Caco-2 (cell line): ENCODE measurements around the gene ZNF410. TPM values are rescaled to one million over a fixed set of nuclear protein-coding genes. Genes with fewer than 3 reads are reported as not detected.

ENCODE experiments used
- BruUV-seq: library from RNA; stranded (reverse); fragments of 400-500 nt; replicated peaks from 2 replicates; lab custom pipeline; 2021; lab: Mats Ljungman, UMichigan
- CTCF ChIA-PET: fragments of 300-600 bp; sonication (Branson Sonifier 250); formaldehyde crosslinking; loops from one replicate; lab custom pipeline; 2022; ENCODE audit warnings: antibody characterized with exemption; lab: Charles Lee
- POLR2A ChIA-PET: fragments of 300-600 bp; sonication (Branson Sonifier 250); formaldehyde crosslinking; loops from one replicate; lab custom pipeline; 2022; ENCODE audit warnings: antibody characterized with exemption; lab: Charles Lee
- DNase-seq, 2 experiments: peaks; one replicate each; pipeline versions ENCODE4 v3.0.0 to v3.0.0-alpha.2; 2020 to 2022
- H3K27me3 ChIP-seq: replicated peaks from 2 replicates; pipeline ENCODE4 v1.6.0; 2011; ENCODE audit warnings: low read length; ENCODE audit not compliant: control insufficient read depth, insufficient read depth
- H3K36me3 ChIP-seq: 2 replicates; pipeline ENCODE4 v1.5.1; 2011; ENCODE audit warnings: low read length; ENCODE audit not compliant: control insufficient read depth, insufficient read depth
- H3K4me1 ChIP-seq: fragments of 250-450 bp; sonication (Bioruptor Pico); 2 replicates; pipeline ENCODE4 v1.5.1; 2020; ENCODE audit warnings: mild to moderate bottlenecking
- H3K4me3 ChIP-seq: 2 replicates; pipeline ENCODE4 v1.5.1; 2011; ENCODE audit warnings: low read depth, mild to moderate bottlenecking, control low read depth, low read length
- H3K9me3 ChIP-seq: fragments of 250-450 bp; sonication (Bioruptor Pico); 2 replicates; pipeline ENCODE4 v1.5.1; 2020; ENCODE audit warnings: mild to moderate bottlenecking, moderate library complexity
- H3K27ac Mint-ChIP-seq: one replicate; pipeline ENCODE4 v1.8.0; 2022; ENCODE audit warnings: mixed read lengths; ENCODE audit not compliant: unreplicated experiment
- H3K27me3 Mint-ChIP-seq: one replicate; pipeline ENCODE4 v1.8.0; 2022; ENCODE audit warnings: mixed read lengths; ENCODE audit not compliant: insufficient read depth, unreplicated experiment
- H3K36me3 Mint-ChIP-seq: one replicate; pipeline ENCODE4 v1.8.0; 2022; ENCODE audit warnings: mild to moderate bottlenecking, mixed read lengths; ENCODE audit not compliant: insufficient read depth, unreplicated experiment
- H3K4me1 Mint-ChIP-seq: one replicate; pipeline ENCODE4 v1.8.0; 2022; ENCODE audit warnings: low read depth, mixed read lengths; ENCODE audit not compliant: unreplicated experiment
- H3K4me3 Mint-ChIP-seq: one replicate; pipeline ENCODE4 v1.8.0; 2022; ENCODE audit warnings: mild to moderate bottlenecking, moderate library complexity, mixed read lengths; ENCODE audit not compliant: unreplicated experiment
- H3K9me3 Mint-ChIP-seq: one replicate; pipeline ENCODE4 v1.8.0; 2022; ENCODE audit warnings: mixed read lengths; ENCODE audit not compliant: unreplicated experiment
- CTCF ChIP-seq, 2 experiments: fragments of 200-600 bp in 1 of 2; IDR thresholded peaks; 1 replicate in 1 of 2; 2 replicates in 1 of 2; pipeline versions ENCODE4 v1.5.1 to v1.8.0; 2011 to 2022; ENCODE audit warnings: antibody characterized with exemption in 1 of 2, control low read depth in 1 of 2, inconsistent platforms in 1 of 2, low read depth in 1 of 2, low read length in 1 of 2, mild to moderate bottlenecking in 1 of 2, moderate library complexity in 1 of 2; ENCODE audit not compliant: insufficient read depth in 1 of 2, severe bottlenecking in 1 of 2, unreplicated experiment in 1 of 2
- intact Hi-C: fragments of 100-400 bp; cut with micrococcal nuclease; formaldehyde crosslinking; loops from one replicate; pipeline ENCODE4 v1.10.0; 2022; ENCODE audit not compliant: unreplicated experiment
- total RNA-seq: library from RNA; stranded (reverse); gene quantifications from 2 replicates; pipeline ENCODE4 v1.2.3, GENCODE V29; 2022

The ZNF410 gene
- total RNA-seq, 1 experiment from 2014 or later, result 36.8 TPM

GRCh38 chr14:73887694-73888459, 1.2 kb downstream of the ZNF410 start:
- BruUV-seq, result TSS peak; percentile 62
- no peak for DNase-seq
- H3K36me3 ChIP-seq, result no peaks in the 10 kb centered on the region
- H3K4me3 Mint-ChIP-seq, result peak overlapping the region; percentile 96
- H3K27me3 ChIP-seq, result no peaks in the 10 kb centered on the region
- peaks cover 23% of the 10 kb centered on the region for H3K36me3 Mint-ChIP-seq
- no peaks in the 10 kb centered on the region for H3K9me3 ChIP-seq
- ChIA-PET CTCF (interaction anchor here (0.5 to 1.6 kb wide), 2 partner anchors 92 to 159 kb away, joined by 3 to 4 read pairs; no protein-coding TSS in a partner anchor), POLR2A (interaction anchor here (2.1 kb wide), 1 partner anchor 37 kb away, joined by 26 read pairs; the partner anchor contains the start of gene PTGR2)
- H3K27ac Mint-ChIP-seq, result peak overlapping the region; percentile 98
- peaks cover 26% of the 10 kb centered on the region for H3K4me1 Mint-ChIP-seq
- peak overlapping the region; percentile 69 for H3K4me3 ChIP-seq
- no peaks in the 10 kb centered on the region for H3K27me3 Mint-ChIP-seq
- intact Hi-C loops, result loop anchor here (5.0 kb wide), 2 partner anchors 51 to 64 kb away; partner anchors contain the start of genes COQ6 and FAM161B
- TF ChIP-seq CTCF (IDR thresholded peaks at IDR 0.05; ENCODE audit: insufficient read depth in 1 of 2, low read depth in 1 of 2, low read length in 1 of 2, severe bottlenecking in 1 of 2, unreplicated experiment in 1 of 2), result no peak
- peaks cover 17% of the 10 kb centered on the region for H3K4me1 ChIP-seq
- no peaks in the 10 kb centered on the region for H3K9me3 Mint-ChIP-seq

GRCh38 chr14:73888460-73888725, 1.7 kb downstream of the ZNF410 start:
- H3K27ac Mint-ChIP-seq, result peak overlapping the region; percentile 98
- H3K4me3 Mint-ChIP-seq, result peak overlapping the region; percentile 96
- H3K4me3 ChIP-seq, result no peak overlapping the region
- H3K27me3 ChIP-seq, result no peaks in the 10 kb centered on the region
- H3K27me3 Mint-ChIP-seq, result no peaks in the 10 kb centered on the region
- H3K36me3 Mint-ChIP-seq, result peaks cover 20% of the 10 kb centered on the region
- no peaks in the 10 kb centered on the region for H3K36me3 ChIP-seq
- no peak for TF ChIP-seq CTCF (IDR thresholded peaks at IDR 0.05; ENCODE audit: insufficient read depth in 1 of 2, low read depth in 1 of 2, low read length in 1 of 2, severe bottlenecking in 1 of 2, unreplicated experiment in 1 of 2)
- ChIA-PET POLR2A (no interaction called here), CTCF (interaction anchor here (0.5 kb wide), 1 partner anchor 91 kb away, joined by 3 read pairs; no protein-coding TSS in a partner anchor)
- peaks cover 26% of the 10 kb centered on the region for H3K4me1 Mint-ChIP-seq
- BruUV-seq, result no TSS peak
- H3K9me3 ChIP-seq, result no peaks in the 10 kb centered on the region
- DNase-seq, result no peak
- intact Hi-C loops, result loop anchor here (5.0 kb wide), 2 partner anchors 51 to 64 kb away; partner anchors contain the start of genes COQ6 and FAM161B
- H3K9me3 Mint-ChIP-seq, result no peaks in the 10 kb centered on the region
- peaks cover 17% of the 10 kb centered on the region for H3K4me1 ChIP-seq

GRCh38 chr14:73888971-73889370, 2.3 kb downstream of the ZNF410 start:
- intact Hi-C loops, result loop anchor here (5.0 kb wide), 2 partner anchors 52 to 63 kb away; partner anchors contain the start of genes COQ6 and FAM161B
- BruUV-seq, result no TSS peak
- peaks cover 21% of the 10 kb centered on the region for H3K36me3 Mint-ChIP-seq
- Histone ChIP-seq H3K4me3 (no peak overlapping the region), H3K27me3 (no peaks in the 10 kb centered on the region), H3K9me3 (no peaks in the 10 kb centered on the region), H3K36me3 (no peaks in the 10 kb centered on the region), H3K4me1 (peaks cover 17% of the 10 kb centered on the region)
- peak overlapping the region; percentile 96 for H3K4me3 Mint-ChIP-seq
- POLR2A ChIA-PET, result interaction anchor here (0.7 kb wide), 1 partner anchor 599 kb away, joined by 9 read pairs; no protein-coding TSS in a partner anchor
- peaks cover 26% of the 10 kb centered on the region for H3K4me1 Mint-ChIP-seq
- CTCF ChIA-PET, result interaction anchor here (0.7 kb wide), 1 partner anchor 10 kb away, joined by 4 read pairs; no protein-coding TSS in a partner anchor
- TF ChIP-seq CTCF (IDR thresholded peaks at IDR 0.05; ENCODE audit: insufficient read depth in 1 of 2, low read depth in 1 of 2, low read length in 1 of 2, severe bottlenecking in 1 of 2, unreplicated experiment in 1 of 2), result no peak
- no peaks in the 10 kb centered on the region for H3K9me3 Mint-ChIP-seq
- H3K27ac Mint-ChIP-seq, result no peak overlapping the region
- H3K27me3 Mint-ChIP-seq, result no peaks in the 10 kb centered on the region
- no peak for DNase-seq
